Measurements from ENCODE around the gene TFDP2.

- no peak for TF ChIP-seq POLR2A (IDR thresholded peaks at IDR 0.05)
- peak in 3 of 4 donors; percentile 26 to 32 (median 32) for TF ChIP-seq CTCF (IDR thresholded peaks at IDR 0.05)
Observed at GRCh38 chr3:141998669-141999290, 150.6 kb downstream of the TFDP2 start.
